Stimulated activated CD8-positive, alpha-beta memory T cell treated with anti-CD3 and anti-CD28 coated beads, Interleukin-2, amount 100 ng/mL, for 48 hours (primary cell): Measurements from ENCODE around the gene PRAMEF18.
"Not testable (repeated sequence)": the region's sequence is repeated elsewhere in the genome, so short reads cannot be mapped to it uniquely, and the experiment has no call there.

Experiments used
- DNase-seq, 2 donors: peaks; one replicate each; pipeline ENCODE4 v3.0.0-alpha.2; 2020; ENCODE audit warnings: low read depth in 2 of 2

Gene PRAMEF18

DNA sequence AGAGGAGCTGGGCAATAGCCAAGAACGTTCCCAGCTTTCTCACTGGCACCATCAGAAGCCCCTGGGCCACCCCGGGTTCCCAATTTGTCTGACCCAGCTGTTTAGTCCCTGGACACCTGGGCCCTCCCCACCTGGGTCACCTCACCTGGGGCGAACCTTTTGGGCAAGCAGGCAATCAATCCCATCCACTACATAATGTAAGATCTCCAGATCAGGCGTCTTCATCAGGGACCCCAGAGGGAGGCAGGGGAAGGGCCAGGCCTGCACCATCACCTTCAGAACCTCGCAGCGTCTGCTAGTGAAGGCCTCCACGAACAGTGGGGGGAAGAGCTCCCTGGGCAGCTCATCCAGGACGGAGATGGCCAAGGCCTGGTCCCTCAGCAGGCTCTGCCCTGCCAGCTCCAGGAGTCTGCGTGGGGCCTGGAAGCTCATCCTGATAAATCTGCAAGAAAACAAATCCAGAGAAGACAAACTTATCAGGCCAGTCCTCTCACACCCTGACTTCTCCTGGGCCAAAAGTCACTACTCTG, at the start of gene PRAMEF18:
Gene PRAMEF18, minus strand, starts transcription at position 480 of the 530 bp plus-strand sequence. Its CDS starts 48 bp downstream, at position 432.
- DNase-seq: not testable (repeated sequence)

DNA sequence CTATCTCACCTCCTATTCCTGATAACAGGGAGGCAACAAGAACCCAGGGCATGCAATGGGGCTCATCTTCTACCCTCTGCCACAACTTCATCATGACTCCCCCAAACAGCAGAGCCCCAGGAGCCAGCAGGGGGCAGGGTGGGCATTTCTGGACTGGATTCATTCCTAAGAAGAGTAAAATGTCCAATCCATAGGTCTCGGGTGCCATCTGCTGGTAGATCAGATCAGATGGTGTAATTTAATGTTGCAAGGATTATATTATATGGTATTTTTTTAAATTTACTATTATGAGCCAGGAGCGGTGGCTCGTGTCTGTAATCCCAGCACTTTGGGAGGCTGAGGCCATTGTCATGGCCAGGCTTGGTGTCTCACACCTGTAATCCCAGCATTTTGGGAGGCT, 39.2 kb upstream of the PRAMEF18 start:
- DNase-seq: not testable (repeated sequence)

DNA sequence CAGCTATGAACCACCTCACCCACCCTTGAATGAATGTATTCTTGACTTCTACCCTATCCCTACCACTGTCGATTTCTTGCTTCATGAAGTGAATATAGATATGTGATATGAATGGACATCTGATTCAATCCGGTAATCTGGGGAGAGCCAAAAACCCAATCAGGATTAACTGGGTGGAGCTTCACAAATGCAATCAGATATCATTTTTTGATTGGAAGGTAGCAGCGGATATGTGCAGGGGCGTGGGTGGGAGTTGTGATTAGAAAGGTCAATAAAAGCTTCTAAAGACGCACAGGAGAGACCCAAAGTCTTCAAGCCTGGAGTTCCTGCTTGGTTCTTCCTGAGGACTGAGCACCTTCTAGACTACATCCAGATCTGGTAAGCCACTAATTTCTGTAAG, 27.9 kb upstream of the PRAMEF18 start, which contains the start of gene PRAMEF5:
Gene PRAMEF5, plus strand, starts transcription at position 301 of the 400 bp plus-strand sequence. CDS start 5,071 bp downstream, outside the sequence.
- DNase-seq: not testable (repeated sequence)

DNA sequence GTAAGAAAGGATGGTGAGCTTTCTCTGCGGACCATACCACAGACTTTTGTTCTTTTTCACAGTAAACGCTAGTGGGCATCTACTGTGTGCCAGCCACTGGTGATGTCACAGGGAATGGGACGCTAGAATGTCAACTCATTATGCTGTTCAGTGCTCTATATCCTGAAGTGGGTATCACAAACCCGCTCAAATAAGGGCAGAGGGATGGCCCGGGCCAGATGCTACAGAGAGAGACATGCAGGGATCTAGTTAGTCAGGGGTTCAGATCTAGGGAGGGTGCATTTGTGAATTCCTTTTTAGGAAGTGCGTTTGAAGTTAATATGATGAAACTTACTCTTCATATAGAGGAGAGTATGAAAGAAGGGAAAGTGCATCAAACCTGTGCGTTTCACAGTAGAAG, 21.2 kb upstream of the PRAMEF18 start:
- DNase-seq: not testable (repeated sequence)

GRCh38 chr1:13246554-13246871, 20.6 kb upstream of the PRAMEF18 start:
- DNase-seq: not testable (repeated sequence)

DNA sequence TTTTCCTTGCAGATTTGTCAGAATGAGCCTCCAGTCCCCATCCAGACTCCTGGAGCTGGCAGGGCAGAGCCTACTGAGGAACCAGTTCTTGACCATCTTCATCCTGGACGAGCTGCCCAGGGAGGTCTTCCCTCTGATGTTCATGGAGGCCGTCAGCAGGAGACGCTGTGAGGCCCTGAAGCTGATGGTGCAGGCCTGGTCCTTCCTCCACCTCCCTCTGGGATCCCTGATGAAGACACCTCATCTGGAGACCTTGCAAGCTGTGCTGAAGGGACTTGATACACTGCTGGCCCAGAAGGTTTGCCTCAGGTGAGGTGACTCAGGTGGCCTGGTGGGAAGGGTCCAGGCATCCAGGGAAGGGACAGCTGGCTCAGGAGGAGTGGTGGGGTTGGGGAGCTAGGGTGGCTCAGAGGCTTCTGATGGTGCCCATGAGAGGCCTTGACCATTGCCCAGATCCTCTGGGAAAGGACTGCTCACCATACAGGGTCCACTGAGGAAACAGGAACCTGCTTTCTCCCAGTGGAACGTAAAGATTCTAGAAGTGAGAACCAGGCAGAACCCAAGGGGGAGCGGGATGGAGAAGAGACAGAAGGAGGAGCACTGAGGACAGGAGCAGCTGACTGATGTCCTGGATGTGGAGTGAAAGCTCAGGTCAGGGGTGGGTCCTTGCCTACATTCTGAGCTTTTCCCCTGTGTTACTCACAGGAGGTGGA, 20.0 kb upstream of the PRAMEF18 start:
- not testable (repeated sequence) for DNase-seq

DNA sequence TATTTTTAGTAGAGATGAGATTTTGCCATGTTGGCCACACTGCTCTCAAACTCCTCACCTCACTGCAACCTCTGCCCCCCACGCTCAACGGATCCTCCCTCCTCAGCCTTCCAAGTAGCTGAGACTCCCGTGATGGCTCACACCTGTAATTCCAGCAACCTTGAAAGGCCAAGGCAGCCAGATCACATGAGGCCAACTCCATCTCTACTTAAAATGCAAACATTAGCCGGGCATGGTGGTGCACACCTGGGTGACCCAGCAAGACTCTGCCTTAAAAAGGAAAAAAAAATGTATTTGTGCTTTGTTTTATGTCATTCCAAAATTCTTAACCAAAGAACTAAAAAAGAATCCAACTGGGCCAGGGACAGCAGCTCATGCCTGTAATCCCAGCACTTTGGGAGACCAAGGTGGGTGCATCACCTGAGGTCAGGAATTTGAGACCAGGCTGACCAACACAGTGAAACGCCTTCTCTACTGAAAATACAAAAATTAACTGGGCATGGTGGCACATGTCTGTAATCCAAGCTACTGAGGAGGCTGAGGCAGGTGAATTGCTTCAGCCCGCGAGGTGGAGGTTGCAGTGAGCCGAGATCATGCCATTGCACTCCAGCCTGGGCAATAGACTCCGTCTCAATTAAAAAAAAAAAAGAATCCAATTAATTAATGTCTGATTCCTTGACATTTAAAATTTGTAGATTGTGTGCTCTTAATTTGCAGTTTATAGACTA, 17.7 kb upstream of the PRAMEF18 start:
- not testable (repeated sequence) for DNase-seq

GRCh38 chr1:13239633-13240032, 13.7 kb upstream of the PRAMEF18 start:
- DNase-seq: not testable (repeated sequence)

DNA sequence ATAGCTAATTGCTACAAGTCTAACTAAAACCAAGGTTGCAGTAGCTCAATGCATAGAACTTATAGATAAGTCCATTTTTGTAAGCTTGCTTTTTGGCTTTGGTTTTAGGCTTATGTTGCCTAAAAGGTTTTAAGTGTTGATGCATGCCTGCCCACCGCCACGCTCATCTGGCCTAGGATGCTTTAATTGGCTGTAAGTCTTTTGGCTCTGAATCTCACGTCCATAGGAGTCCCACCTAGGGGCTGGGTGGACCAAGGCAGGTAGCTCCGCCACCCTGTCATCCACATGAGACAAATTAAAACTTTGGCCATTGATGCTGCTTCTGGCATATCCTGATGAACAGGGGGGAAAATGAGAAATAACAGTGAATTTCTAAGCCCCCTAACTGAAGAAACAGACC, 11.6 kb upstream of the PRAMEF18 start:
- DNase-seq: not testable (repeated sequence)

- DNase-seq: not testable (repeated sequence)
Observed at GRCh38 chr1:13234057-13234456, 8.1 kb upstream of the PRAMEF18 start.

GRCh38 chr1:13232056-13232455, 6.1 kb upstream of the PRAMEF18 start:
- DNase-seq: not testable (repeated sequence)

DNA sequence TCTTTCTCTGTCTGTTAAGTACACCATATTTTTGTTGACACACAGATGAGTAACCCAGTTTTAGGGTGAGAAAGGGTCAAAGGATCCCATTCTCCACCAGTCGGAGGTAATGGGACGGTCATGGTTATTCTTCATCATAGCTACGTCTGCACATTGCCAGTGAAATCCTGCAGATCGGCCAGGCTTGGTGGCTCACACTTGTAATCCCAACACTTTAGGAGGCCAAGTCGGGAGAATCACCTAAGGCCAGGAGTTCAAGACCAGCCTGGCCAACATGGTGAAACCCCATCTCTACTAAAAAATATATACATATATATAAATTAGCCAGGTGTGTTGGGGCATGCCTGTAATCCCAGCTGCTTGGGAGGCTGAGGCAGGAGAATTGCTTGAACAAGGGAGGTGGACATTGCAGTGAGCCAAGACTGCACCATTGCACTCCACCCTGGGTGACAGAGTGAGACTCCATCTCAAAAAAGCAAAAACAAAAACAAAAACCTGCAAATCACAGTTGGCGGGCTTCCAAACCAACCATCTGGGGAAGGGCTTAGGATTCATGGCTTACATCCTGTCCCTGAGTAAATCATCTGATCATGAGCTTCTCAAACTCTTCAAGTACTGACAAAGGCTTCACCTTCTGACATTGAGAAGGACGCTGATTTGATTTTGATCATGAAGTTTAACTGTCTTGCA, 5.3 kb upstream of the PRAMEF18 start:
- not testable (repeated sequence) for DNase-seq

DNA sequence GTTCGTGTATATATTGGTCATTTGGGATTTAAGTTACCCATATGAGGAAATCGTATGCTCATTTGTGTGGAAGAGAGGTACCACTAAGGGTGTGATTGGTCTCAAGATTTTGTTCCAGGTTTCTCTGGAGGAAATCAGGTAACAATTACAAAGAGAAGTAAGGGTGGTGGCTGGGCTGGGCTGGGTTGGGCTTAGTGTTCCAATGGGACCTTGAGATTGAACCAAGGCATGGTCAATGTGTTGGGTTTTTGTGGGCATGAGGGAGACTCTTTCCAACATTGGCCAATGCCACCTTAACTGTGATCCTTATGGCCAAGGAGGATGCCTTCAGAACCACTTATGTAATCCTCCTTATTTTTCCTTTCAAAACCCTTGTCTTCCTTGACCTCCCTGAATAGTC, 4.6 kb upstream of the PRAMEF18 start:
- not testable (repeated sequence) for DNase-seq

- not testable (repeated sequence) for DNase-seq
Observed at GRCh38 chr1:13230096-13230495, 4.1 kb upstream of the PRAMEF18 start.

GRCh38 chr1:13228343-13228781, 2.4 kb upstream of the PRAMEF18 start:
- peak in 1 of 2 donors; percentile 37 for DNase-seq

DNA sequence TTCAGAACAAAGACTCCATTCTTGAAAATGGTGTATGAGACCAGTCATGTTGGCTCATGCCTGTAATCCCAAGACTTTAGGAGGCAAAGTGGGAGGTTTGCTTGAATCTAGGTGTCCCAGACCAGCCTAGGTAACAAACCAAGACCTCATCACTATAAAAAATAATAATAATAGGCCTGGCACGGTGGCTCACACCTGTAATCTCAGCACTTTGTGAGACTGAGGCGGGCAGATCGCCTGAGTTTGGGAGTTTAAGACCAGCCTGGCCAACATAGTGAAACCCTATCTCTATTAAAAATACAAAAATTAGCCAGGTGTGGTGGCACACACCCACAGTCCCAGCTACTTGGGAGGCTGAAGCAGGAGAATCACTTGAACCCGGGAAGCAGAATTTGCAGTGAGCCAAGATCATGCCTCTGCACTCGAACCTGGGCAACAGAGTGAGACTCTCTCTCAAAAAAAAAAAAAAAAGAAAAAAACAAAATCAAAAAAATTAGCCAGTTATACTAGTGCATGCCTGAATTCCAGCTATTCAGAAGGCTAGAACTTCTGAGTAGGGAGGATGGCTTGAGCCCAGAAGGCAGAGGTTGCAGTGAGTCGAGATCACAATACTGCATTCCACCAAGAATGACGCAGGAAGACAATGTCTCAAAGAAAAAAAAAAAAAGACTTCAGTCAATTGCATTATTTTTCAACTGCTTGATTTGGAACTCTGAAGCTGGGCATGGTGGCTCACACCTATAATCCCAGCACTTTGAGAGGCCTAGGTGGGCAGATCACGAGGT, 1.5 kb upstream of the PRAMEF18 start:
- not testable (repeated sequence) for DNase-seq

DNA sequence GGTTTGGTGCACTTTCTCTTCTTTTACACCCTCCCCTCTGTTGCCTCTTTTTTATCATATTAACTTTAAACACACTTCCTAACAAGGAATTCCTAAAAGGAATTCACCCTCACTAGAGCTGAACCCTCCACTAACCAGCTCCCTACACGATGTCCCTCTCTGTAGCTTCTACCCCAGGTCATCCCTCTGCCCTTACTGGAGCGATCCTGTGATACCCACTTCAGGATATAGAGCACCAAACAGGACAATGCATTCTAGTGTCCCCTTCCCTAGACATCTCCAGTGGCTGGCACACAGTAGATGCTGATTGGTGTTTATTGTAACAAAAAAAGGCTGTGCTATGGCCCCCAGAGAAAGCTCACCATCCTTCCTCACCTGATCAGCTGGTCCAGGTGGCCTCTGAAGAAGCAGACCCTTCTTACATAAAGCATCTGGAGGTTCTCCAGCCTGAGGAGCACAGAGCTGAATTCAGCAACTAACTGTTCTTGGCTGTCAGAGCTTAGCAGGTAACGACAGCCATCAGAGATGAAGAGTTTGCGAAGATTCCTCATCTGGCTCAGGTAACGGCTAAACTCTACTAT, 1.4 kb downstream of the PRAMEF18 start:
- no peak for DNase-seq

DNA sequence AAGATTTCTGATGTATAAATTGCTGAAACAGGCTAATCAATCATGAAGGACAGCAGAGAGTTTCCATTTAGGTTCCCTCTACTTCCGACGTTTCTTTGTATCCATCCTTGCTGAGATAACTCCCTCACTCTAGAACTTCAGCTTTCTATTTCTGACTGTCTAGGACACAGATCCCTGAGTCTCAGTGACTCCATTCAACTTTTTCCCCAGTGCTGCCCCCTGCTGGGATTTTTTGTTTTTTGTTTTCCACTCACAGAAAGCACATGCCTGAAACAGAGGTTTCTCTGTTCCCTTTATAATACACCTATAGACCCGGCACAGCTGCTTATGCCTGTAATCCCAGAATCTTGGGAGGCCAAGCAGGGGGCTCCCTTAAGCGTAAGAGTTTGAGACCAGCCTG, 3.2 kb downstream of the PRAMEF18 start:
- not testable (repeated sequence) for DNase-seq

DNA sequence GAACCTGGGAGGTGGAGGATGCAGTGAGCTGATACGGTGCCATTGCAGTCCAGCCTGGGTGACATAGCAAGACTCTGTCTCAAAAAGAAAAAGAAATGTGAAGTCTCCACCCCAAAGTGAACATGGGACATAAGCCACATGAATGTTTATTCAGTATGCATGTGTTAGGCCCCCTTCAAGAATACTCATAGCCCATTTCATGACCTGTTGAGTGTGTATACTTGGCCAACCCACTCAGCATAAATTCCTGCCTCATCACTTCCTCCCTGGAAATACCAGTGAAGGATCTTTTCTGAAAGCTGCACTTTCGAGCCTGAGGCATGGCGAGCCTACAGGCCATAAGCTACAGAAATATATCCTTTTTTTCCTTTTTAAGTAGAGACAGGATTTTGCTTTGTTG, 6.8 kb downstream of the PRAMEF18 start:
- DNase-seq: not testable (repeated sequence)

GRCh38 chr1:13216619-13217018, 9.3 kb downstream of the PRAMEF18 start:
- DNase-seq: not testable (repeated sequence)

- not testable (repeated sequence) for DNase-seq
Observed at GRCh38 chr1:13208712-13209111, 17.2 kb downstream of the PRAMEF18 start.
